K562 (cell line): ENCODE results near the gene NAA10. TPM values are rescaled to one million over a fixed set of nuclear protein-coding genes. Genes with fewer than 3 reads are reported as not detected.

ENCODE experiments used
- CREM ChIP-seq: IDR thresholded peaks from 2 replicates; pipeline ENCODE4 v1.6.1; 2014; ENCODE audit warnings: antibody characterized with exemption, low read depth
- DDX20 ChIP-seq: fragments of 450-650 bp; IDR thresholded peaks from 2 replicates; pipeline ENCODE4 v1.6.1; 2016; ENCODE audit warnings: missing genetic modification characterization, low read depth, mild to moderate bottlenecking, missing compliant biosample characterization, moderate library complexity
- EHMT2 ChIP-seq: fragments of 450-650 bp; IDR thresholded peaks from 2 replicates; pipeline ENCODE4 v1.6.1; 2018; ENCODE audit warnings: antibody characterized with exemption
- ELF2 ChIP-seq: fragments of 250-450 bp; sonication (Bioruptor Pico); IDR thresholded peaks from 2 replicates; pipeline ENCODE4 v1.5.0; 2021; ENCODE audit warnings: mild to moderate bottlenecking
- ETS2 ChIP-seq: IDR thresholded peaks from 2 replicates; pipeline ENCODE4 v1.6.1; 2016; ENCODE audit warnings: borderline replicate concordance, missing genetic modification characterization, mild to moderate bottlenecking, moderate library complexity, missing compliant biosample characterization; ENCODE audit not compliant: poor library complexity, severe bottlenecking
- EZH2 ChIP-seq: IDR thresholded peaks from 2 replicates; pipeline ENCODE4 v1.6.1; 2012; ENCODE audit warnings: low read depth, mild to moderate bottlenecking, inconsistent platforms, low read length, borderline replicate concordance
- GTF2E2 ChIP-seq: fragments of 200-800 bp; sonication (Bioruptor generic); IDR thresholded peaks from 2 replicates; pipeline ENCODE4 v1.6.1; 2016; ENCODE audit warnings: missing genetic modification characterization, missing compliant biosample characterization
- KDM1A ChIP-seq, 2 experiments: fragments of 450-650 bp; IDR thresholded peaks; 2 replicates each; pipeline ENCODE4 v1.6.1; 2016; ENCODE audit warnings: mild to moderate bottlenecking in 2 of 2
- MLX ChIP-seq, 2 experiments: fragments of 450-650 bp in 1 of 2; sonication (generic) in 1 of 2; formaldehyde crosslinking; conservative IDR thresholded peaks; 2 replicates each; pipeline versions ENCODE4 v1.4.0 to v1.8.1; 2020 to 2022; ENCODE audit warnings: mild to moderate bottlenecking in 1 of 2, missing genetic modification reagents in 1 of 2
- NCOR1 ChIP-seq: fragments of 450-650 bp; IDR thresholded peaks from 2 replicates; pipeline ENCODE4 v1.6.1; 2016; ENCODE audit warnings: mild to moderate bottlenecking, moderate library complexity
- RBBP5 ChIP-seq: fragments of 200-600 bp; sonication (generic); IDR thresholded peaks from 2 replicates; pipeline ENCODE4 v1.6.1; 2012; ENCODE audit warnings: borderline replicate concordance, mild to moderate bottlenecking, low read length, control low read depth, inconsistent platforms; ENCODE audit not compliant: insufficient read depth, poor library complexity, severe bottlenecking
- RHOXF2B ChIP-seq: fragments of 250-450 bp; sonication (Bioruptor Pico); conservative IDR thresholded peaks from 2 replicates; pipeline ENCODE4 v1.5.1; 2021
- SIN3A ChIP-seq, 2 experiments: fragments of 150-350 bp in 1 of 2; IDR thresholded peaks; 2 replicates each; pipeline ENCODE4 v1.6.1; 2011 to 2016; ENCODE audit warnings: borderline replicate concordance in 2 of 2, low read depth in 2 of 2, low read length in 2 of 2, mild to moderate bottlenecking in 2 of 2, moderate library complexity in 2 of 2; ENCODE audit not compliant: control insufficient read depth in 1 of 2
- SRF ChIP-seq, 2 experiments: fragments of 250-450, 450-650 bp in 1 of 2; sonication (Bioruptor Pico) in 1 of 2; sonication (generic) in 1 of 2; formaldehyde crosslinking; IDR thresholded peaks; 2 replicates each; pipeline versions ENCODE4 v1.5.0 to v1.5.1; 2020 to 2022; ENCODE audit warnings: mild to moderate bottlenecking in 1 of 2, missing genetic modification reagents in 1 of 2
- TEAD2 ChIP-seq: fragments of 450-650 bp; IDR thresholded peaks from 2 replicates; pipeline ENCODE4 v1.6.1; 2016; ENCODE audit warnings: missing genetic modification characterization, control low read depth, missing compliant biosample characterization
- ZFPM2 ChIP-seq: fragments of 250-450 bp; sonication (Bioruptor Pico); IDR thresholded peaks from 2 replicates; pipeline ENCODE4 v1.5.1; 2022; ENCODE audit warnings: mild to moderate bottlenecking
- ZNF140 ChIP-seq: fragments of 250-450 bp; sonication (Bioruptor Pico); IDR thresholded peaks from 2 replicates; pipeline ENCODE4 v1.8.0; 2021; ENCODE audit warnings: moderate library complexity, mild to moderate bottlenecking, inconsistent platforms
- ZNF146 ChIP-seq: IDR thresholded peaks from one replicate; pipeline ENCODE4 v1.6.1; 2018; ENCODE audit warnings: missing compliant biosample characterization; ENCODE audit not compliant: unreplicated experiment
- ZNF253 ChIP-seq: fragments of 250-450 bp; sonication (Bioruptor Pico); conservative IDR thresholded peaks from 2 replicates; pipeline ENCODE4 v1.6.1; 2021; ENCODE audit warnings: mild to moderate bottlenecking
- ZNF324 ChIP-seq: fragments of 250-450 bp; sonication (Bioruptor Pico); IDR thresholded peaks from 2 replicates; pipeline ENCODE4 v1.4.0; 2020; ENCODE audit warnings: mild to moderate bottlenecking
- ZNF408 ChIP-seq: fragments of 250-450 bp; sonication (Bioruptor Pico); IDR thresholded peaks from 2 replicates; pipeline ENCODE4 v1.4.0; 2020; ENCODE audit warnings: low read depth, mild to moderate bottlenecking, moderate library complexity
- ZNF518B ChIP-seq: fragments of 250-450 bp; sonication (Bioruptor Pico); IDR thresholded peaks from 2 replicates; pipeline ENCODE4 v1.5.0; 2021; ENCODE audit warnings: mild to moderate bottlenecking, moderate library complexity
- ZNF583 ChIP-seq: fragments of 250-450 bp; sonication (Bioruptor Pico); IDR thresholded peaks from 2 replicates; pipeline ENCODE4 v1.4.0; 2020
- ZNF696 ChIP-seq: fragments of 250-450 bp; sonication (Bioruptor Pico); conservative IDR thresholded peaks from 2 replicates; pipeline ENCODE4 v1.4.0; 2020; ENCODE audit warnings: mild to moderate bottlenecking, moderate library complexity
- polyA plus RNA-seq, 8 experiments: library from polyadenylated mRNA; depleted of rRNA in 4 of 8; stranded (reverse) in 5 of 8; unstranded in 3 of 8; fragments of >200 nt; fragmentation: Nextera tagmentation in 2 of 8; fragmentation: Illumina TruSeq in 1 of 8; extraction: Ambion mirVana in 2 of 8; extraction: Trizol in 1 of 8; gene quantifications; 2 replicates each; pipeline versions ENCODE4 v1.2.1 to v1.2.3, GENCODE V29; 2011 to 2014; ENCODE audit warnings: inconsistent platforms in 1 of 8, missing spikeins in 1 of 8
- total RNA-seq, 7 experiments: library from RNA; depleted of rRNA in 6 of 7; stranded (reverse); fragments of >200 nt in 6 of 7; fragmentation: Illumina TruSeq in 2 of 7; extraction: Trizol in 2 of 7; gene quantifications; 2 replicates each; pipeline versions ENCODE4 v1.2.1 to v1.2.3, GENCODE V29; 2011 to 2021; ENCODE audit warnings: low replicate concordance in 1 of 7

Gene NAA10
- total and polyA plus RNA-seq, 9 of the 15 experiments (the other 6 are each of a cell fraction or from before 2014, with no cell fraction given) = 11.1 to 250 (median 134) TPM

- TF ChIP-seq ETS2 (tag) (no peak), ZNF408 (CRISPR knock-in tag) (no peak), ZNF253 (CRISPR knock-in tag) (no peak), EHMT2 (no peak), SRF (CRISPR knock-in tag; IDR thresholded peaks at IDR 0.05) (no peak), NCOR1 (peak; percentile 35; the same call in 1 of the 2 replicates), RBBP5 (peak; percentile 36), ZNF583 (CRISPR knock-in tag) (no peak), TEAD2 (no peak), ZNF324 (CRISPR knock-in tag) (no peak), ZNF696 (CRISPR knock-in tag) (no peak), EZH2 (no peak), KDM1A (IDR thresholded peaks at IDR 0.05) (peak in 1 of 2 experiments; percentile 90; a peak in 2 of 4 replicates), GTF2E2 (tag) (no peak; the same call in 1 of the 2 replicates), ZFPM2 (CRISPR knock-in tag) (no peak), MLX (CRISPR knock-in tag; conservative IDR thresholded peaks at IDR 0.05) (no peak), ZNF140 (CRISPR knock-in tag) (no peak), ZNF518B (CRISPR knock-in tag) (no peak), ZNF146 (CRISPR knock-in tag) (no peak), DDX20 (tag) (no peak), SIN3A (IDR thresholded peaks at IDR 0.05; ENCODE audit: borderline replicate concordance in 2 of 2, control insufficient read depth in 1 of 2, low read depth in 2 of 2, low read length in 2 of 2) (peak in 1 of 2 experiments; percentile 44; a peak in 1 of 4 replicates), CREM (no peak), ELF2 (CRISPR knock-in tag) (0 out of 2 replicates have a peak, but pooled peaks have one; percentile 18), RHOXF2B (CRISPR knock-in tag) (no peak)
These were observed 35.7 kb upstream of the NAA10 start (continued) for GRCh38 chrX:153970357-153971123.
